ENCODE measurements around the gene USP31. TPM values are rescaled to one million over a fixed set of nuclear protein-coding genes. Genes with fewer than 3 reads are reported as not detected.
A peak's percentile ranks its signal among the peaks of the same experiment; 100 is the strongest.

Gene USP31
- total and polyA plus RNA-seq, 2 of the 13 experiments (the other 11 are each of a cell fraction or from before 2014, with no cell fraction given): 22.5 to 23.3 TPM

DNA sequence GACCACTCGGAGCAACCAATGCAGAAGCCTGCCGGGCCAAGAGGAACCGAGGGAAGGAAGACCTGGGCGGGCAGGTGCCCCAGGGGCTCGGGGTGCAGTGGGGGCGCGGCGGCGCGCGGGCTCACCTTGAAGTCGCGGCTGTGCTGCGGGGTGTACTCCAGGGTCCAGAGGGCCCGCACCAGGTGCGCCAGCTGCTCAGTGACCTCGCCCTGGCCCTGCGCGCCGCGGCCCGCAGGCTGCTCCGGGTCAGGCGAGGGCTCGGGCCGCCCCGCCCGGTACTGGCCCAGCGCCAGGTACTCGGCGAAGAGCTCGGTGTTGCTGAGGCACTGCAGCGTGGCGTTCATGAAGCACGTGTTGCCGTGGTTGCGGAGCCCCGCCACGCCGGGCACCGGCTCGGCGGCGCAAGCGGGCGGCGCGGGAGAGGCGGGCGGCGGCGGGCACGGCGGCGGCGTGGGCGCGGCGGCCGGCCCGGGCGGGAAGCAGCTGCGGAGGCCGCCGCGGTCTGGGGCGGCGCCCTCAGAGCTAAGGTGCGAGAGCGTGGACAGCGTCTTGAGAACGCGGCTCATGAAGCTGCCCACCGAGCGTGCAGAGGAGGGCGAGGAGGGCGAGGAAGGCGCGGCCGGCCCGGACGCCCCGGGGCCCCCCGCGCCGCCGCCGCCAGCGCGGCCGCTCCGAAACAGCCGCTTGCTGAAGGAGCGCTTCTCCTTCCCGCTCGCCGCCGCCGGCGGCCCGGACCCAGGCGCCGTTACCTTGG, 562 bp downstream of the USP31 start (continued):
- TF ChIP-seq, protein P1, sequence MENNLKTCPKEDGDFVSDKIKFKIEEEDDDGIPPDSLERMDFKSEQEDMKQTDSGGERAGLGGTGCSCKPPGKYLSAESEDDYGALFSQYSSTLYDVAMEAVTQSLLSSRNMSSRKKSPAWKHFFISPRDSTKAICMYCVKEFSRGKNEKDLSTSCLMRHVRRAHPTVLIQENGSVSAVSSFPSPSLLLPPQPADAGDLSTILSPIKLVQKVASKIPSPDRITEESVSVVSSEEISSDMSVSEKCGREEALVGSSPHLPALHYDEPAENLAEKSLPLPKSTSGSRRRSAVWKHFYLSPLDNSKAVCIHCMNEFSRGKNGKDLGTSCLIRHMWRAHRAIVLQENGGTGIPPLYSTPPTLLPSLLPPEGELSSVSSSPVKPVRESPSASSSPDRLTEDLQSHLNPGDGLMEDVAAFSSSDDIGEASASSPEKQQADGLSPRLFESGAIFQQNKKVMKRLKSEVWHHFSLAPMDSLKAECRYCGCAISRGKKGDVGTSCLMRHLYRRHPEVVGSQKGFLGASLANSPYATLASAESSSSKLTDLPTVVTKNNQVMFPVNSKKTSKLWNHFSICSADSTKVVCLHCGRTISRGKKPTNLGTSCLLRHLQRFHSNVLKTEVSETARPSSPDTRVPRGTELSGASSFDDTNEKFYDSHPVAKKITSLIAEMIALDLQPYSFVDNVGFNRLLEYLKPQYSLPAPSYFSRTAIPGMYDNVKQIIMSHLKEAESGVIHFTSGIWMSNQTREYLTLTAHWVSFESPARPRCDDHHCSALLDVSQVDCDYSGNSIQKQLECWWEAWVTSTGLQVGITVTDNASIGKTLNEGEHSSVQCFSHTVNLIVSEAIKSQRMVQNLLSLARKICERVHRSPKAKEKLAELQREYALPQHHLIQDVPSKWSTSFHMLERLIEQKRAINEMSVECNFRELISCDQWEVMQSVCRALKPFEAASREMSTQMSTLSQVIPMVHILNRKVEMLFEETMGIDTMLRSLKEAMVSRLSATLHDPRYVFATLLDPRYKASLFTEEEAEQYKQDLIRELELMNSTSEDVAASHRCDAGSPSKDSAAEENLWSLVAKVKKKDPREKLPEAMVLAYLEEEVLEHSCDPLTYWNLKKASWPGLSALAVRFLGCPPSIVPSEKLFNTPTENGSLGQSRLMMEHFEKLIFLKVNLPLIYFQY (CRISPR knock-in tag; IDR thresholded peaks at IDR 0.05; ENCODE audit: borderline replicate concordance): peak; percentile 99
- TF ChIP-seq, protein P2, sequence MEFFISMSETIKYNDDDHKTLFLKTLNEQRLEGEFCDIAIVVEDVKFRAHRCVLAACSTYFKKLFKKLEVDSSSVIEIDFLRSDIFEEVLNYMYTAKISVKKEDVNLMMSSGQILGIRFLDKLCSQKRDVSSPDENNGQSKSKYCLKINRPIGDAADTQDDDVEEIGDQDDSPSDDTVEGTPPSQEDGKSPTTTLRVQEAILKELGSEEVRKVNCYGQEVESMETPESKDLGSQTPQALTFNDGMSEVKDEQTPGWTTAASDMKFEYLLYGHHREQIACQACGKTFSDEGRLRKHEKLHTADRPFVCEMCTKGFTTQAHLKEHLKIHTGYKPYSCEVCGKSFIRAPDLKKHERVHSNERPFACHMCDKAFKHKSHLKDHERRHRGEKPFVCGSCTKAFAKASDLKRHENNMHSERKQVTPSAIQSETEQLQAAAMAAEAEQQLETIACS (CRISPR knock-in tag; IDR thresholded peaks at IDR 0.05): peak; percentile 86
- no peak for TF ChIP-seq ZBTB49 (CRISPR knock-in tag; IDR thresholded peaks at IDR 0.05; ENCODE audit: borderline replicate concordance)
- TF ChIP-seq CENPT (CRISPR knock-in tag; IDR thresholded peaks at IDR 0.05; ENCODE audit: low read depth): peak; percentile 87; the same call in 1 of the 2 replicates
- TF ChIP-seq SP140L (CRISPR knock-in tag; IDR thresholded peaks at IDR 0.05; ENCODE audit: borderline replicate concordance): no peak
- no peak; the same call in 1 of the 2 replicates for TF ChIP-seq MED13 (CRISPR knock-in tag; IDR thresholded peaks at IDR 0.05)
- TF ChIP-seq MYPOP (CRISPR knock-in tag; IDR thresholded peaks at IDR 0.05): peak; percentile 90
- TF ChIP-seq NFE2L2 (IDR thresholded peaks at IDR 0.05; ENCODE audit: low read length): no peak
- TF ChIP-seq ZNF841 (CRISPR knock-in tag; IDR thresholded peaks at IDR 0.05; ENCODE audit: borderline replicate concordance): peak; percentile 76; the same call in 1 of the 2 replicates
- no peak for TF ChIP-seq AFF4 (CRISPR knock-in tag; IDR thresholded peaks at IDR 0.05)
- TF ChIP-seq ERF (CRISPR knock-in tag; IDR thresholded peaks at IDR 0.05): peak; percentile 51; the same call in 1 of the 2 replicates
- no peak for TF ChIP-seq ATF1 (CRISPR knock-in tag; IDR thresholded peaks at IDR 0.05)
- 0 out of 4 replicates have a peak, but pooled peaks of 1 of the 2 experiments have one; percentile 13 for TF ChIP-seq EP300 (IDR thresholded peaks at IDR 0.05; ENCODE audit: low read depth in 2 of 2, low read length in 2 of 2)
- 0 out of 2 replicates have a peak, but pooled peaks have one; percentile 50 for TF ChIP-seq EP300 (CRISPR knock-in tag; IDR thresholded peaks at IDR 0.05; ENCODE audit: borderline replicate concordance)
- peak; percentile 95; the same call in 1 of the 2 replicates for TF ChIP-seq HOXA9 (CRISPR knock-in tag; IDR thresholded peaks at IDR 0.05; ENCODE audit: borderline replicate concordance)
- TF ChIP-seq ETV6 (CRISPR knock-in tag; conservative IDR thresholded peaks at IDR 0.05): peak; percentile 88; the same call in 1 of the 2 replicates

Measured in HepG2 (cell line).